Sigmoid colon (tissue), 7 donors: ENCODE results near the gene SHISA5. TPM values are rescaled to one million over a fixed set of nuclear protein-coding genes. Genes with fewer than 3 reads are reported as not detected.
A peak's percentile ranks its signal among the peaks of the same experiment; 100 is the strongest.

Experiments
- DNase-seq: peaks from one replicate; pipeline ENCODE4 v3.0.0-alpha.2; 2019
- H3K27ac ChIP-seq, 4 donors: fragments of 200-600 bp; sonication (generic); one replicate each; pipeline ENCODE4 v1.5.1; 2016 to 2019; ENCODE audit warnings: mild to moderate bottlenecking in 1 of 4
- H3K27me3 ChIP-seq, 3 donors: fragments of 200-600 bp; sonication (generic); one replicate each; pipeline ENCODE4 v1.5.1; 2019; ENCODE audit warnings: mild to moderate bottlenecking in 1 of 3
- H3K36me3 ChIP-seq, 4 donors: fragments of 200-600 bp; sonication (generic); one replicate each; pipeline ENCODE4 v1.5.1; 2016 to 2019
- H3K4me1 ChIP-seq, 4 donors: fragments of 200-600 bp; sonication (generic); one replicate each; pipeline ENCODE4 v1.5.1; 2017 to 2019
- H3K4me3 ChIP-seq, 4 donors: fragments of 200-600 bp; sonication (generic); one replicate each; pipeline ENCODE4 v1.5.1; 2017 to 2019; ENCODE audit warnings: mild to moderate bottlenecking in 2 of 4, moderate library complexity in 1 of 4
- H3K9me3 ChIP-seq, 4 donors: fragments of 200-600 bp in 3 of 4; sonication (generic) in 3 of 4; one replicate each; pipeline versions ENCODE4 v1.5.1 to v1.6.1; 2013 to 2019
- EP300 ChIP-seq, 4 donors: sonication (generic); formaldehyde crosslinking; IDR thresholded peaks; one replicate each; pipeline ENCODE4 v1.6.1; 2017; ENCODE audit warnings: antibody characterized with exemption in 4 of 4
- POLR2A ChIP-seq, 2 donors: fragments of 450-650 bp; IDR thresholded peaks; one replicate each; pipeline ENCODE4 v1.6.1; 2016; ENCODE audit warnings: antibody characterized with exemption in 2 of 2, mild to moderate bottlenecking in 2 of 2, moderate library complexity in 2 of 2
- POLR2AphosphoS5 ChIP-seq, 4 donors: sonication (generic); formaldehyde crosslinking; IDR thresholded peaks; one replicate each; pipeline ENCODE4 v1.6.1; 2017; ENCODE audit warnings: antibody characterized with exemption in 4 of 4
- WGBS, 2 donors: extraction: QIAGEN DNeasy Blood & Tissue Kit; methylation state at CpG; one replicate each; pipeline ENCODE4 v1.1.7; 2013; 5-methylcytosine and 5-hydroxymethylcytosine counted together
- intact Hi-C: fragments of 100-400 bp; cut with DNase I; formaldehyde crosslinking; loops from one replicate; pipeline ENCODE4 v1.15.1; 2023
- polyA plus RNA-seq, 3 donors: library from polyadenylated mRNA; stranded (reverse); fragments of 200-250 nt; gene quantifications; one replicate each; pipeline ENCODE4 v1.2.3, GENCODE V29; 2013
- total RNA-seq, 4 donors: library from RNA; depleted of rRNA; stranded (reverse); fragments of >200 nt; gene quantifications; one replicate each; pipeline ENCODE4 v1.1.0, GENCODE V29; 2016
- TF ChIP-seq, protein P1 (sequence below), 4 experiments: fragments of 450-650 bp in 3 of 4; fragments of 200-600 bp in 1 of 4; IDR thresholded peaks; one replicate each; pipeline ENCODE4 v1.5.1; 2016 to 2019; ENCODE audit warnings: antibody characterized with exemption in 4 of 4, mild to moderate bottlenecking in 3 of 4, moderate library complexity in 2 of 4
- donor health status: healthy with polysubstance abuse.
- donor health status: Bipolar disorder and iron deficiency.
- donor health status: healthy.

Gene SHISA5
- total and polyA plus RNA-seq, 7 donors: 57.7 to 142 (median 70.3) TPM

GRCh38 chr3:48505968-48506504, 2.1 kb upstream of the SHISA5 start:
- no peaks in the 10 kb centered on the region for H3K27me3 ChIP-seq
- 92 to 95% methylated on average over 6 of the region's 6 CpGs for WGBS, 2 donors
- H3K4me3 ChIP-seq: no peak overlapping the region
- no peak for DNase-seq
- H3K9me3 ChIP-seq: no peaks in the 10 kb centered on the region
- H3K27ac ChIP-seq: no peak overlapping the region
- TF ChIP-seq, protein P1, sequence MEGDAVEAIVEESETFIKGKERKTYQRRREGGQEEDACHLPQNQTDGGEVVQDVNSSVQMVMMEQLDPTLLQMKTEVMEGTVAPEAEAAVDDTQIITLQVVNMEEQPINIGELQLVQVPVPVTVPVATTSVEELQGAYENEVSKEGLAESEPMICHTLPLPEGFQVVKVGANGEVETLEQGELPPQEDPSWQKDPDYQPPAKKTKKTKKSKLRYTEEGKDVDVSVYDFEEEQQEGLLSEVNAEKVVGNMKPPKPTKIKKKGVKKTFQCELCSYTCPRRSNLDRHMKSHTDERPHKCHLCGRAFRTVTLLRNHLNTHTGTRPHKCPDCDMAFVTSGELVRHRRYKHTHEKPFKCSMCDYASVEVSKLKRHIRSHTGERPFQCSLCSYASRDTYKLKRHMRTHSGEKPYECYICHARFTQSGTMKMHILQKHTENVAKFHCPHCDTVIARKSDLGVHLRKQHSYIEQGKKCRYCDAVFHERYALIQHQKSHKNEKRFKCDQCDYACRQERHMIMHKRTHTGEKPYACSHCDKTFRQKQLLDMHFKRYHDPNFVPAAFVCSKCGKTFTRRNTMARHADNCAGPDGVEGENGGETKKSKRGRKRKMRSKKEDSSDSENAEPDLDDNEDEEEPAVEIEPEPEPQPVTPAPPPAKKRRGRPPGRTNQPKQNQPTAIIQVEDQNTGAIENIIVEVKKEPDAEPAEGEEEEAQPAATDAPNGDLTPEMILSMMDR (IDR thresholded peaks at IDR 0.05): no peak
- TF ChIP-seq POLR2AphosphoS5 (IDR thresholded peaks at IDR 0.05): no peak
- TF ChIP-seq POLR2A (IDR thresholded peaks at IDR 0.05): no peak
- TF ChIP-seq EP300 (IDR thresholded peaks at IDR 0.05): no peak
- peaks cover 0 to 26% (median 24%) of the 10 kb centered on the region in 4 donors for H3K4me1 ChIP-seq
- H3K36me3 ChIP-seq: no peaks in the 10 kb centered on the region
- intact Hi-C loops: no loop called here

- Histone ChIP-seq H3K9me3 (no peaks in the 10 kb centered on the region), H3K36me3 (peaks cover 0 to 7% (median 2%) of the 10 kb centered on the region in 4 donors), H3K4me3 (peak overlapping the region in 1 of 4 donors; percentile 68), H3K4me1 (peaks cover 0 to 26% (median 24%) of the 10 kb centered on the region in 4 donors), H3K27me3 (no peaks in the 10 kb centered on the region), H3K27ac (peak overlapping the region; percentile 83 to 95 (median 91))
- intact Hi-C loops: no loop called here
- DNase-seq: no peak
- WGBS, 2 donors: 88 to 91% methylated on average over 2 of the region's 2 CpGs
- TF ChIP-seq EP300 (IDR thresholded peaks at IDR 0.05) (no peak), POLR2A (IDR thresholded peaks at IDR 0.05) (no peak), POLR2AphosphoS5 (IDR thresholded peaks at IDR 0.05) (no peak)
- TF ChIP-seq, protein P1 (IDR thresholded peaks at IDR 0.05): no peak
These were observed 1.2 kb upstream of the SHISA5 start for GRCh38 chr3:48505146-48505545.

GRCh38 chr3:48503401-48504050, 448 bp downstream of the SHISA5 start:
- DNase-seq: peak; percentile 88
- H3K4me1 ChIP-seq: peaks cover 0 to 26% (median 24%) of the 10 kb centered on the region in 4 donors
- peak overlapping the region; percentile 63 to 78 (median 73) for H3K4me3 ChIP-seq
- TF ChIP-seq POLR2AphosphoS5 (IDR thresholded peaks at IDR 0.05) (peak in 3 of 4 donors; percentile 16 to 43 (median 40)), POLR2A (IDR thresholded peaks at IDR 0.05) (no peak)
- peaks cover 0 to 12% (median 4%) of the 10 kb centered on the region in 4 donors for H3K36me3 ChIP-seq
- WGBS, 2 donors: 16 to 27% methylated on average over 26 of the region's 26 CpGs
- intact Hi-C loops: loop anchor here (2.0 kb wide), 2 partner anchors 37 to 45 kb away; a partner anchor contains a TSS
- H3K9me3 ChIP-seq: no peaks in the 10 kb centered on the region
- H3K27ac ChIP-seq: peak overlapping the region; percentile 83 to 95 (median 91)
- H3K27me3 ChIP-seq: no peaks in the 10 kb centered on the region

DNA sequence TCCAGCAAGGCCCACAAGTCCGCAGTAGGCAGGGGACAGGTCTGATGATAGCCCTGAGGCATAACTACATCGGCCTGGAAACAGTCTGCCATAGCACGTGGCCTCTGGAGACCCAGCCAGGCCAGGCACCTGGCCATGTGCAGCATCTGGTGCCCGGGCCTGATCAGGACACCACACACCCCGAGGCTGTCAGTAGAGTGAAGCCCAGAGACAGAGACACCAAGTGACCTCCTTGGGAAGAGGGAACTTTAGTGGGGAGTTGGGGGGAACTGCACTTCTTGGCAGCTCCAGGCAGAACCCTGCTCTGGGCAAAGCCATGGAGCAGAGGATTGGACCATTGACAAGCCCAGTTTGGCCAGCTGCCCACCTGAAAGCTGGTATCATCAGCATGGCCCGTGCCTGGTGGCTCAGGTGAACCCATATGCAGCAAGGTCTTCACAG, 1.2 kb downstream of the SHISA5 start:
- Histone ChIP-seq H3K36me3 (peaks cover 0 to 20% (median 4%) of the 10 kb centered on the region in 4 donors), H3K27ac (peak overlapping the region; percentile 83 to 95 (median 91)), H3K4me1 (peaks cover 0 to 26% (median 24%) of the 10 kb centered on the region in 4 donors), H3K27me3 (no peaks in the 10 kb centered on the region), H3K9me3 (no peaks in the 10 kb centered on the region), H3K4me3 (peak overlapping the region in 3 of 4 donors; percentile 68 to 78 (median 78))
- DNase-seq: peak; percentile 76
- intact Hi-C loops: loop anchor here (2.0 kb wide), 2 partner anchors 36 to 46 kb away; a partner anchor contains a TSS
- 78 to 81% methylated on average over 6 of the region's 6 CpGs for WGBS, 2 donors
- TF ChIP-seq EP300 (IDR thresholded peaks at IDR 0.05) (no peak), POLR2AphosphoS5 (IDR thresholded peaks at IDR 0.05) (no peak), POLR2A (IDR thresholded peaks at IDR 0.05) (no peak)
- TF ChIP-seq, protein P1 (IDR thresholded peaks at IDR 0.05): no peak

DNA sequence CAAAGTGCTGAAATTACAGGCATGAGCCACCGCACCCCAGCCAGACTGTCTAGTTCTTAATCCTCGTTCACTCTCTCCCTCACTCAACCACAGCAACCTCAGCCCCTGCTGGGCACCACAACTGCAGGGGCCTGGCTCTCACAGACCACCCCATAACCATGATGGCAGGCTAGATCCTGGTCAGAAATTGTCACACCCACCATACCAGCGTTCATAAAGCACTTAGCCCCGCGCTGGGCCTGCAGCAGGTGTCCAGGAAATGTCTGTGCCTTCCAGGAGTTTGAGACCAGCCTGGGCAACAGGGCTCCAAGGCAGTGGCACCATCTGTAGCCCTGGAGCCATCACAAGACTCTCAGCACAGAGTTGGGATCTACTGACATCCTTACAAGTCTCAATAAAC, 1.9 kb downstream of the SHISA5 start:
- Histone ChIP-seq H3K9me3 (no peaks in the 10 kb centered on the region), H3K27me3 (no peaks in the 10 kb centered on the region), H3K4me3 (no peak overlapping the region), H3K4me1 (peaks cover 0 to 26% (median 24%) of the 10 kb centered on the region in 4 donors), H3K36me3 (peaks cover 0 to 26% (median 5%) of the 10 kb centered on the region in 4 donors), H3K27ac (peak overlapping the region; percentile 83 to 95 (median 91))
- 77 to 83% methylated on average over 5 of the region's 5 CpGs for whole genome bisulfite sequencing, 2 donors
- no peak for TF ChIP-seq EP300 (IDR thresholded peaks at IDR 0.05)
- TF ChIP-seq, protein P1 (IDR thresholded peaks at IDR 0.05): no peak
- TF ChIP-seq POLR2A (IDR thresholded peaks at IDR 0.05): no peak
- TF ChIP-seq POLR2AphosphoS5 (IDR thresholded peaks at IDR 0.05): no peak
- intact Hi-C loops: loop anchor here (2.0 kb wide), 2 partner anchors 35 to 47 kb away; a partner anchor contains a TSS
- DNase-seq: no peak
